ENCODE measurements around the gene E2F1.

DNA sequence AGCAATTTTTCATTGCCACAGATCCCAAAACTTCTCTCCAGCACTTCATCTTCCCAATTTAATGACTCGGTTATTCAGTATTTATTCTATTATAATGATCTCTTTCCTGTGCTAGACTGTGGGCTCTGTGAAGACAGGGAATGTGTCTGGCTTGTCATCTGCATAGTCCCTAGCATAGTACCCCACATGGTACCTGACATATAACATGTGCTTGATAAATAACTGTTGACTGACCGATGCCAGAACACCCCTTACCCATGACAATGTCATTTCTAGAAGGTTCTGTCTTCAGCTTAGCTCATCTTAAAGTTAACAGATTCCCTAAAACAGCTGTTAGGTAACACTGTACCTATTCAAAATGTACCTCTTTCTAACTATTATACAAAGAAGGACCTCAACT, 30.3 kb upstream of the E2F1 start:
- TF ChIP-seq, protein P1, sequence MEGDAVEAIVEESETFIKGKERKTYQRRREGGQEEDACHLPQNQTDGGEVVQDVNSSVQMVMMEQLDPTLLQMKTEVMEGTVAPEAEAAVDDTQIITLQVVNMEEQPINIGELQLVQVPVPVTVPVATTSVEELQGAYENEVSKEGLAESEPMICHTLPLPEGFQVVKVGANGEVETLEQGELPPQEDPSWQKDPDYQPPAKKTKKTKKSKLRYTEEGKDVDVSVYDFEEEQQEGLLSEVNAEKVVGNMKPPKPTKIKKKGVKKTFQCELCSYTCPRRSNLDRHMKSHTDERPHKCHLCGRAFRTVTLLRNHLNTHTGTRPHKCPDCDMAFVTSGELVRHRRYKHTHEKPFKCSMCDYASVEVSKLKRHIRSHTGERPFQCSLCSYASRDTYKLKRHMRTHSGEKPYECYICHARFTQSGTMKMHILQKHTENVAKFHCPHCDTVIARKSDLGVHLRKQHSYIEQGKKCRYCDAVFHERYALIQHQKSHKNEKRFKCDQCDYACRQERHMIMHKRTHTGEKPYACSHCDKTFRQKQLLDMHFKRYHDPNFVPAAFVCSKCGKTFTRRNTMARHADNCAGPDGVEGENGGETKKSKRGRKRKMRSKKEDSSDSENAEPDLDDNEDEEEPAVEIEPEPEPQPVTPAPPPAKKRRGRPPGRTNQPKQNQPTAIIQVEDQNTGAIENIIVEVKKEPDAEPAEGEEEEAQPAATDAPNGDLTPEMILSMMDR (IDR thresholded peaks at IDR 0.05; ENCODE audit: low read depth, low read length, missing input control) = no peak
- TF ChIP-seq EGR1 (IDR thresholded peaks at IDR 0.05; ENCODE audit: low read depth in 2 of 2) = no peak
